ENCODE measurements around the gene ECEL1. TPM values are rescaled to one million over a fixed set of nuclear protein-coding genes. Genes with fewer than 3 reads are reported as not detected.
A peak's percentile ranks its signal among the peaks of the same experiment; 100 is the strongest.

ECEL1 gene
- total RNA-seq, 1 donor from 2014 or later = not detected

DNA sequence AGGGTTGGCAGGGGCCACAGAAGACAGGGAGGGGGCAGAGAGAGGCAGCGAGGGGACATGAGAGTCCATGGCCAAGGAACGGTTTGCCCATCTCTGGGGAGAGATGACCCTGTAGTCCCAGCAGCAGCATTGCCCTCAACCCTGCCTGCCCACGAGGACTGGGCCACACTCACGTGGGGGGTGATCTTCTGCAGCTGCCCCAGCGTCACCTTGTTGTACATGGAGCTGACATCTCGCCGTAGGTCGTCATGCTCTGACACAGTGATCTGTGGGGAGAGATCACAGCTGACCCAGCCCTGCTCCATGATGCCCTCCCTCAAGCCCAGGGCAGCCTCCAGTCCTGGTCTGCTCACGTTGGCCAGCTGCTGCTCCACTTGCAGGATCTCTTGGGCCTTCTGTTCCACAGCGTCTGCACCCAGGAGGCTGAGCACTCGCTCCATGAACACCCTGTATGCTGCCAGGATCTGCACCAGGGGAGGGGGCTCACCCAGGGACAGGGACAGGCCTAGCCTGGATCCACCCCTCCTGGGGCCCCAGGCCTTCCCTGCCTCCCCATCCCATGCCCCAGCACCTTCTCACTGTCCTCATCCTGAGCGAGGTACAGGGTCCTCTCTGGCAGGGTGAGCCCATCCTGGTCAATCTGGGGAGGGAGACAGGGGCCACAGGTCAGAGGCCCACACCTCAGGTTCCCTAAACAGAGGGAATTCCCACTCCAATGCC, 2.8 kb downstream of the ECEL1 start:
- no peak for DNase-seq (ENCODE audit: low read depth)

- DNase-seq (ENCODE audit: low read depth) = no peak
These were observed 3.6 kb downstream of the ECEL1 start for GRCh38 chr2:232483923-232484627.

GRCh38 chr2:232483311-232483922, 4.2 kb downstream of the ECEL1 start:
- no peak for DNase-seq (ENCODE audit: low read depth)

DNA sequence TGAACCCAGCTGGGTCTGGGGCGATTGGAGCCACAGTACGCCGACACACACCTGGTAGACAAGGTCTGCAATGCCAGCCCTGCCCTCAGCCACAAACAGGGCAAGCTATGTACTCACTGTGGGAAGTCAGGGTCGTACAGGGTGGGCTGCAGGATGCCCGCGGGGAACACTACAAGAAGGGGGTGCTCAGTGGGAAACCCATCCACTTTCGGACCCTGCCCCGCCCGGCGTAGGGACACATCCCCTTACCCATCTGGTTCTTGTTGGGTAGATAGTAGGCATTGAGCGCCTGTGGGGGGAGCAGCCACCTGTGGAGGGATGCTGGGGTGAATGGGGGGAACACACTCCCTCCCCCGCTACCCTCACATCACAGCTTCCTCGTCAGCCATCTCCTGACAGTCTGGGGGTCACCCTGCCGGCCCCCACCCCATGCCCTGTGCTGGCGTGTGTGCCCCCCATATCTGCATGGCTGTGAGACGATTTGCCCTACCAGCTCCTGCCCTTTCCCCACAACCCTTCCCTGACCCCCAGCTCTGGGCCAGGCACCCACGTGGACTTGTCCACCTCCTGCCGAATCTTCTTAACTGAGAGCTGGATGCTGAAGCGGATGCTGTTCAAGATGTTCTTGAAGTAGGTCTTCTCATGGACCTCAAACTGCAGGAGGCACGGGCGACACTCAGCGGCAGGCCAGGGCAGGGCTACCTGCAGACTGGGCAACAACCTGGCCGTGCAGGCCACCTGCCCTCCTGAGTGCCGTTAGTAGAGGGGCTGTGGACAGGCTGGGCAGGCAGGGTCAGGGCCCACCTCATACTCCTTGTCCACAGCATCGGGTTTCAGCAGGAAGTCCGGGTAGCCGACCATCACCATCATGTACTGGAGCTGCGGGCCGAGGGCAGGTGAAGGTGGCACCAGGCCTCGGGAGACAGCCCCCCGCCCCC, 5.1 kb downstream of the ECEL1 start:
- no peak for DNase-seq (ENCODE audit: low read depth)

DNA sequence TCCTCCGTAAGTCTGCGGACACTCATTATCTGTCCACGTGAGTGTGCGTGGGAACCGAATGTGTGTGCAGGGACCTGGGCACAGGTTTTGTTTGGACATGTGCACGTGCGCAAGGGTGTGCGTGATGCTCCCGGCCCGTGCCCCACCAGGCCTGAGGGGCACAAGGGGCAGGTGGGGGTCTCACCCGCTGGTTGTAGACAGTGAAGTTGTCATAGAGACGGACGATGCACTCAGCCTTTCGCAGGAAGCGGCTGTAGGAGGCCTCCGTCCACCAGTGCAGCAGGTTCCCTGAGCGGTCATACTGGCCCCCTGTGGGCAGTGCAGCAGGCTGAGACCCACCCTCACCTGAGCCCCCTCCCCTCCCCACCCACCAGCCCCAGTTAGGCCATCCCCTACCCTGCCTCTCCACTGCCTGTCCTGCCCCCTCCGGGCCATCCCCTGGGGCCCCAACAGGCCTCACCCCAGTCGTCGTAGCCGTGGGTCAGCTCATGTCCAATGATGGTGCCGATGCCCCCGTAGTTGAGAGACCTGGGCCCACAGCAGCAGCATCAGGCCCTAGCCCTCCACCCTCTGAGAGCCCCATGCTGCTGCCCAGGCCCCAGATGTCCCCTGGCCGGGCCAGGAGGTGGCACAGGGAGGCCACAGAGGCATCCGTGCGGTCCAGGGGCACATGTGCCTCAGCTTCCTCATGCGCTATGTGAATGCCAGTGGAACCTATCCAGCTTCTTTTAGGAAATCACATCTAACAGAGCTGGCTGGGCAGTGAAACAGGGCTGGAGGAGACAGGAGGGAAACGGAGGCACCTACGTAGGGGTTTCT, 6.1 kb downstream of the ECEL1 start:
- DNase-seq (ENCODE audit: low read depth) = no peak

DNA sequence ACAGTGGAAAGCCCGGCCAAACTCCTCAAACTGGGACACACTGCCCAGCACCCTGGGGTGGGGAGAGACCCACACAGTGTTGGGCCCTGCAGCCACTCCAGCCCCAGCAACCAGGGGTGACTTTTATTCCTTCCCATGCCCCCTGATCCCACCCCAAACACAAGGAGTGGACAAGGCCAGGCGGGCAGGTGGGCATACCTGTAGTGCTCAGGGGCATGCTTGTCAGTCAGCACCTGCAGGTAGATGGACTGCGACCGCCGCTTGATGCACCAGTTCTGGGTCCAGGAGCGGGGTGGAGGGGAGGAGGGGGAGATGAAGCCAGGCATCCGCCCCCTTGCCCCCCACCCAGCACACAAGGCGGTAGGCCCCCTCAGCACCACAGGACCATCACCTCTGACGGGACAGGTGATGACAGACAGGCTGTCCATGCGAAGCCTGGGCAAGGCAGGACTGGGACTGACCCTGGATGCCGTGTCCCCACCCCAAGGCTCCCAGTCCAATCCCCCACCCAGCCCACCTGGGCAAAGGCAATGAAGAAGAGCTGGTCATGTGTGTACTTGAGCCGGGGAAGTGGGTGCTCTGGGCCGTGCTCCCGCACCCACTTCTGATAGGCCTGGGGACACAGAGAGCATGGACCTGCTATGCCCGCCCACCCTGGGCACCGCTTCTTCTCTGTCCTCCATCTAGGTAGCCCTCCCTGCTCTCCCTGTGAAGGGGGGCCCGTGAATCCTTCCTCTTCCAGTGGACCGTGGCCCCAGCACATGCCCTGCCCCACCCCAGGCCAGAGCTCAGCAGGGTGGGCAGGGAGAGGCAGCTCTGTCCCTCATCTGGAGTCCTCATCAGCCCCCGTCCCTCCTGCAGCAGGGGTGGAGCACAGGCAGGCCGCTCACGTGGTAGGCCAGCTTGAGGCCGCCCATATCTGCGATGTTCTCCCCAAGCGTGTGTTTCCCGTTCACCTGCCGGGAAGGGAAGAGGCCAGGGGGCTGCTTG, 7.1 kb downstream of the ECEL1 start:
- DNase-seq (ENCODE audit: low read depth) = no peak

GRCh38 chr2:232479341-232480200, 8.1 kb downstream of the ECEL1 start:
- DNase-seq (ENCODE audit: low read depth) = no peak

DNA sequence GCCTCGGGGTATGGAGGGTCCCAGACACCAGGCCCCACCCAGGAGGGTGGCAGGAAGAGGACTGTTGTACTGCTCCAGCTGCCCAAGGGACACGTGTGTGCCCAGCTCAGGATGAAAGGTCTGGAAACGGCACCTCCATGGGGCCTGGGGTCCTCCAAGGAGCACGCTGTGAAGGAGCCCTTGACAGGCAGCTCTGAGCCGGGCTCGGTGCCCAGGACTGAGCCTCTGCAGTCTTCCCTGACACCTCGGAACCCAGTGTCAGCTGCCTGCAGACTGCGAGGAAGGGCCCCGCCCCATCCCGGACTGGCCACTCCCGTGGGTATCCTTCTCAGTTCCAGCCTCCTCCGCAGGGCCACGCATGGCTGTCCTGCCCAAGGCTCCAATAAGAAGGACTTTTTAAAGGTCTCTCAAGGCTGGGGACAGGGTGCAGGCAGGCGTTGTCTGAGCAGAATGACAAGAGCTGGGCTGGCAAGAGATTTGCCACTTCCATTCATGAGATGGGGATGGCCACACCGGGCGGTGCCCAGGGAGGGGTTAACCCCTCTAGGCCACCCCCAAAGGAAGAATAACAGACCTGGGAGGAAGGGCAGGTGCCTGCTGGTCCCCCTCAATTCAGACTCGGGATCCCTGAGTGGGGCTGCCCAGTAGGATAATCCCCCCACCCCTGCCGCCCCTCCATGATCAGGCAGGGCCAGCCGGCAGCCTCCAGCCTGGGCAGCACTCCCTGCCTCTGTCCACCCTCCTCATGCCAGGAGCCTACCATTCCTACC, 8.9 kb downstream of the ECEL1 start:
- DNase-seq (ENCODE audit: low read depth) = no peak

- DNase-seq (ENCODE audit: low read depth) = no peak
These were observed 9.7 kb downstream of the ECEL1 start for GRCh38 chr2:232477751-232478510.

DNA sequence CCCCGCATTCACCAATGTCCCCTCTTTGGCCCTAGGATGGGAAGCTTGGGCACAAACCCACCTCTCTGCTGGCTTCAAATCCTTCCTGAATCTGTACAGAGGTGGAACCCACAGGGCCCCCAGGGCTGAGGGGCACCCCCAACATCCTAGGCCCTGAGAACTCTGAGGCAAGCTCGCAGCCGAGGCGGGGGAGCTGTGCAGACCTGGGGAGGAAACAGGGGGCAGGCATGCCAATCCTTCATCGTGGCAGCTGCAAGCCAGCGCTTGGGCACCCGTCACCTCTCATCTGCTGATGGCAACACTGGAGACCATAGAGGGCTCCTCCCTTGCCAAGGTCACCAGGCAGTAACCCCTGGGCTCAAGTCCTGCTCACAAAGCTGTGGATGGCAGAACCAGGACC, 10.8 kb downstream of the ECEL1 start:
- no peak for DNase-seq (ENCODE audit: low read depth)

DNA sequence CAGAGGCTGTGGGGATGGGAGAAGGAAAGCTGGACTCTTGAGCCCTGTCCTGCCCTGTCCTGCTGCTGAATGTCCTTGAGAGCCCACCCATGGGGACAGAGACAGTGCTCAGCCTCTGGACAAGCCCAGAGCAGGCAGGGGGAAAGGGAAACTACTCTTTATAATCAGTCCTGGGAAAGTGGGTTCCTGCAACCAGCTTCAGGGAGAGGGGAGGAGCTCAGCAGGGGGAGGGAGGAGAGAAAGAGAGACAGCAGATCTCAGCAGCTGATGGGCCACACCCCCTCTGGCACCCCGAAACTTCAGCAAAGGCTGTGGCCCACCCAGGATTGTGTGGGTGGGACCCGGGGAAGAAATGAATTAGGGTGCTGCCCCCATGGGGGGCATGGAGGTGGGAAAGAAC, 11.6 kb downstream of the ECEL1 start:
- DNase-seq (ENCODE audit: low read depth) = no peak

DNA sequence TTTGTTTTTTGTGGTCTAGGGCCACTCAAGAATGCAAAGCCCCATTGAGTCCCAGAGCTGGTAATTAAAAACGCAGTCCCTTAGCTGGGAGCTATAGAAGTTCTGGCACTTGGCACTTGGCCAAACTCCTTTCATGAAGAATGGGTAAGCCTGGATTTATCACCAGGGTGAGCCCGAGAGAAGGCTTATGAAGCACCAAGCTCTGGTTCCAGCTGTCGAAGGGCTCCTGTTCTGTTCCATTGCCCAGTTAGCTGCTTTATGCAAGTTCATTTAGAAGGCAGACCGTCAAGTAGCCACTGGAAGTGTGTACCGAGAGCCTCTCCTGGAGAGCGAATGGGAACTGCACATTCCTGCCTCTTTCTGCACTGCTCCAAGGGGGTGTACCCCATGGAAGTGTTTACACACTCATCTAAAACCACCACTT, 14.2 kb downstream of the ECEL1 start:
- DNase-seq (ENCODE audit: low read depth) = peak; percentile 39

GRCh38 chr2:232466221-232466620, 21.4 kb downstream of the ECEL1 start:
- no peak for DNase-seq (ENCODE audit: low read depth)

- DNase-seq (ENCODE audit: low read depth) = no peak
These were observed 22.6 kb downstream of the ECEL1 start for GRCh38 chr2:232465061-232465460.

- no peak for DNase-seq (ENCODE audit: low read depth)
These were observed 23.1 kb downstream of the ECEL1 start for GRCh38 chr2:232464544-232464885.

- no peak for DNase-seq (ENCODE audit: low read depth)
These were observed 23.7 kb downstream of the ECEL1 start for GRCh38 chr2:232463701-232464543.
